SK-N-SH treated with all-trans-retinoic acid at 6 μM for 48 hours (cell line): ENCODE measurements around the gene IL12B.
"Not testable (repeated sequence)": the region's sequence is repeated elsewhere in the genome, so short reads cannot be mapped to it uniquely, and the experiment has no call there.

Experiments
- ATAC-seq: fragments of 200-7000 bp; cut with Tn5 transposase; 3 replicates; pipeline ENCODE4 v1.9.1; 2020; ENCODE audit warnings: mild to moderate bottlenecking, moderate library complexity
- ARNTL ChIP-seq: fragments of 450-650 bp; formaldehyde crosslinking; IDR thresholded peaks from 2 replicates; pipeline ENCODE4 v1.5.0; 2020; ENCODE audit warnings: low read depth, mild to moderate bottlenecking, moderate library complexity, borderline replicate concordance
- BACH2 ChIP-seq: fragments of 250-450 bp; sonication (Bioruptor Pico); IDR thresholded peaks from 2 replicates; pipeline ENCODE4 v1.9.0; 2021; ENCODE audit warnings: mild to moderate bottlenecking, borderline replicate concordance
- CSDC2 ChIP-seq: fragments of 250-450 bp; sonication (Bioruptor Pico); IDR thresholded peaks from 2 replicates; pipeline ENCODE4 v1.5.0; 2020; ENCODE audit warnings: mild to moderate bottlenecking, moderate library complexity
- ESRRG ChIP-seq: fragments of 250-450 bp; sonication (Bioruptor Pico); IDR thresholded peaks from 2 replicates; pipeline ENCODE4 v1.6.1; 2021; ENCODE audit warnings: mild to moderate bottlenecking
- GLIS3 ChIP-seq: fragments of 250-450 bp; sonication (Bioruptor Pico); IDR thresholded peaks from 2 replicates; pipeline ENCODE4 v1.5.0; 2020; ENCODE audit warnings: mild to moderate bottlenecking, moderate library complexity
- ISL1 ChIP-seq: fragments of 250-450 bp; sonication (Bioruptor Pico); IDR thresholded peaks from 2 replicates; pipeline ENCODE4 v2.1.2; 2022; ENCODE audit warnings: mild to moderate bottlenecking, moderate library complexity
- OSR1 ChIP-seq: fragments of 250-450 bp; sonication (Bioruptor Pico); IDR thresholded peaks from 2 replicates; pipeline ENCODE4 v1.8.0; 2022; ENCODE audit warnings: moderate library complexity, mild to moderate bottlenecking, inconsistent platforms
- PATZ1 ChIP-seq: fragments of 250-450 bp; sonication (Bioruptor Pico); IDR thresholded peaks from 2 replicates; pipeline ENCODE4 v1.8.0; 2020; ENCODE audit warnings: mild to moderate bottlenecking, moderate library complexity, borderline replicate concordance
- PPARA ChIP-seq: fragments of 250-450 bp; sonication (Bioruptor Pico); IDR thresholded peaks from 2 replicates; pipeline ENCODE4 v1.5.0; 2020; ENCODE audit warnings: mild to moderate bottlenecking, borderline replicate concordance
- RARB ChIP-seq: fragments of 250-450 bp; sonication (Bioruptor Pico); IDR thresholded peaks from 2 replicates; pipeline ENCODE4 v1.8.0; 2021; ENCODE audit warnings: mild to moderate bottlenecking, moderate library complexity
- SNAI2 ChIP-seq: fragments of 250-450 bp; sonication (Bioruptor Pico); IDR thresholded peaks from 2 replicates; pipeline ENCODE4 v1.5.0; 2020; ENCODE audit warnings: mild to moderate bottlenecking, moderate library complexity
- TCF4 ChIP-seq: fragments of 250-450 bp; sonication (Bioruptor Pico); IDR thresholded peaks from 2 replicates; pipeline ENCODE4 v1.8.0; 2021; ENCODE audit warnings: mild to moderate bottlenecking, moderate library complexity, borderline replicate concordance
- TOX ChIP-seq: fragments of 250-450 bp; sonication (Bioruptor Pico); IDR thresholded peaks from 2 replicates; pipeline ENCODE4 v1.8.0; 2021; ENCODE audit warnings: mild to moderate bottlenecking, moderate library complexity, borderline replicate concordance
- ZC3H10 ChIP-seq: fragments of 250-450 bp; sonication (Bioruptor Pico); IDR thresholded peaks from 2 replicates; pipeline ENCODE4 v1.5.1; 2021; ENCODE audit warnings: mild to moderate bottlenecking, moderate library complexity
- ZFP3 ChIP-seq: fragments of 250-450 bp; sonication (Bioruptor Pico); IDR thresholded peaks from 2 replicates; pipeline ENCODE4 v1.5.0; 2020; ENCODE audit warnings: mild to moderate bottlenecking, moderate library complexity
- ZNF565 ChIP-seq: fragments of 450-650 bp; formaldehyde crosslinking; conservative IDR thresholded peaks from 2 replicates; pipeline ENCODE4 v1.5.0; 2020; ENCODE audit warnings: low read depth, mild to moderate bottlenecking, moderate library complexity
- ZNF8 ChIP-seq: fragments of 450-650 bp; formaldehyde crosslinking; IDR thresholded peaks from 2 replicates; pipeline ENCODE4 v1.5.0; 2020; ENCODE audit warnings: mild to moderate bottlenecking, moderate library complexity
- TF ChIP-seq, protein P1 (sequence below): fragments of 250-450 bp; sonication (Bioruptor Pico); IDR thresholded peaks from 2 replicates; pipeline ENCODE4 v1.8.0; 2021; ENCODE audit warnings: low read depth, mild to moderate bottlenecking, moderate library complexity, borderline replicate concordance
- TF ChIP-seq, protein P2 (sequence below): fragments of 250-450 bp; sonication (Bioruptor Pico); IDR thresholded peaks from 2 replicates; pipeline ENCODE4 v1.5.1; 2020; ENCODE audit warnings: low read depth, mild to moderate bottlenecking, moderate library complexity
- TF ChIP-seq, protein P3 (sequence below): fragments of 250-450 bp; sonication (Bioruptor Pico); IDR thresholded peaks from 2 replicates; pipeline ENCODE4 v1.5.1; 2021; ENCODE audit warnings: mild to moderate bottlenecking, moderate library complexity
- TF ChIP-seq, protein P4 (sequence below): fragments of 250-450 bp; sonication (Bioruptor Pico); IDR thresholded peaks from 2 replicates; pipeline ENCODE4 v1.5.0; 2020; ENCODE audit warnings: mild to moderate bottlenecking, moderate library complexity

IL12B gene

GRCh38 chr5:159362220-159362619 lies 31.9 kb upstream of the IL12B start:
- no peak for ATAC-seq
- TF ChIP-seq RARB (CRISPR knock-in tag) (no peak), ZFP3 (CRISPR knock-in tag) (no peak), ESRRG (CRISPR knock-in tag) (no peak), OSR1 (no peak), ZC3H10 (CRISPR knock-in tag) (no peak), TOX (CRISPR knock-in tag) (no peak), GLIS3 (CRISPR knock-in tag) (no peak), ARNTL (no peak), TCF4 (CRISPR knock-in tag) (no peak), BACH2 (CRISPR knock-in tag) (no peak), ZNF8 (no peak), SNAI2 (CRISPR knock-in tag) (no peak), ZNF565 (CRISPR knock-in tag) (no peak)
- TF ChIP-seq, protein P1, sequence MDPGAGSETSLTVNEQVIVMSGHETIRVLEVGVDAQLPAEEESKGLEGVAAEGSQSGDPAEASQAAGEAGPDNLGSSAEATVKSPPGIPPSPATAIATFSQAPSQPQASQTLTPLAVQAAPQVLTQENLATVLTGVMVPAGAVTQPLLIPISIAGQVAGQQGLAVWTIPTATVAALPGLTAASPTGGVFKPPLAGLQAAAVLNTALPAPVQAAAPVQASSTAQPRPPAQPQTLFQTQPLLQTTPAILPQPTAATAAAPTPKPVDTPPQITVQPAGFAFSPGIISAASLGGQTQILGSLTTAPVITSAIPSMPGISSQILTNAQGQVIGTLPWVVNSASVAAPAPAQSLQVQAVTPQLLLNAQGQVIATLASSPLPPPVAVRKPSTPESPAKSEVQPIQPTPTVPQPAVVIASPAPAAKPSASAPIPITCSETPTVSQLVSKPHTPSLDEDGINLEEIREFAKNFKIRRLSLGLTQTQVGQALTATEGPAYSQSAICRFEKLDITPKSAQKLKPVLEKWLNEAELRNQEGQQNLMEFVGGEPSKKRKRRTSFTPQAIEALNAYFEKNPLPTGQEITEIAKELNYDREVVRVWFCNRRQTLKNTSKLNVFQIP (CRISPR knock-in tag), result no peak
- TF ChIP-seq, protein P2, sequence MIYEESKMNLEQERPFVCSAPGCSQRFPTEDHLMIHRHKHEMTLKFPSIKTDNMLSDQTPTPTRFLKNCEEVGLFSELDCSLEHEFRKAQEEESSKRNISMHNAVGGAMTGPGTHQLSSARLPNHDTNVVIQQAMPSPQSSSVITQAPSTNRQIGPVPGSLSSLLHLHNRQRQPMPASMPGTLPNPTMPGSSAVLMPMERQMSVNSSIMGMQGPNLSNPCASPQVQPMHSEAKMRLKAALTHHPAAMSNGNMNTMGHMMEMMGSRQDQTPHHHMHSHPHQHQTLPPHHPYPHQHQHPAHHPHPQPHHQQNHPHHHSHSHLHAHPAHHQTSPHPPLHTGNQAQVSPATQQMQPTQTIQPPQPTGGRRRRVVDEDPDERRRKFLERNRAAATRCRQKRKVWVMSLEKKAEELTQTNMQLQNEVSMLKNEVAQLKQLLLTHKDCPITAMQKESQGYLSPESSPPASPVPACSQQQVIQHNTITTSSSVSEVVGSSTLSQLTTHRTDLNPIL (CRISPR knock-in tag), result no peak
- TF ChIP-seq, protein P3, sequence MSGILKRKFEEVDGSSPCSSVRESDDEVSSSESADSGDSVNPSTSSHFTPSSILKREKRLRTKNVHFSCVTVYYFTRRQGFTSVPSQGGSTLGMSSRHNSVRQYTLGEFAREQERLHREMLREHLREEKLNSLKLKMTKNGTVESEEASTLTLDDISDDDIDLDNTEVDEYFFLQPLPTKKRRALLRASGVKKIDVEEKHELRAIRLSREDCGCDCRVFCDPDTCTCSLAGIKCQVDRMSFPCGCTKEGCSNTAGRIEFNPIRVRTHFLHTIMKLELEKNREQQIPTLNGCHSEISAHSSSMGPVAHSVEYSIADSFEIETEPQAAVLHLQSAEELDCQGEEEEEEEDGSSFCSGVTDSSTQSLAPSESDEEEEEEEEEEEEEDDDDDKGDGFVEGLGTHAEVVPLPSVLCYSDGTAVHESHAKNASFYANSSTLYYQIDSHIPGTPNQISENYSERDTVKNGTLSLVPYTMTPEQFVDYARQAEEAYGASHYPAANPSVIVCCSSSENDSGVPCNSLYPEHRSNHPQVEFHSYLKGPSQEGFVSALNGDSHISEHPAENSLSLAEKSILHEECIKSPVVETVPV, result no peak

GRCh38 chr5:159359871-159360270 lies 29.6 kb upstream of the IL12B start:
- ATAC-seq, result not testable (repeated sequence)

DNA sequence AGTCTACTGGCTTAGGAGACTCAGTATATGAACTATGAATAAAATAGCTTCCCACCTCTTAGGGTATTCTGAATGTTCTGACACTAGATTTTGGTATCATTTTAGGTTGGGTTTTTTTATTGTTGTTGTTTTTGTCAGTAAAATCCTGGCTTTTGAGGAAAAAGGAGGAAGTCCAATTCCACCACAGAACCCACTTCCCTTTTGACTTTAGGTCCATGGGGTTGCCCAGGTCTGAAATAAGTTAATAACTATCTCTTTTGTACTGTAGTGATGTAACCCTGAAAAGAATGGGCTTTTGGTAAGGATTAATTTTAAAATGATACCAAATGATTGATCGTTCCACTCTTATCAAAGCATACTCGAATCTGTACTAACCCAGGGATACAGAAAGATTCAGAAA lies 29.1 kb upstream of the IL12B start:
- TF ChIP-seq CSDC2 (CRISPR knock-in tag) (no peak), ZFP3 (CRISPR knock-in tag) (no peak), SNAI2 (CRISPR knock-in tag) (no peak), TCF4 (CRISPR knock-in tag) (no peak), ZNF565 (CRISPR knock-in tag) (no peak), ARNTL (no peak), PATZ1 (CRISPR knock-in tag) (no peak), ESRRG (CRISPR knock-in tag) (no peak), PPARA (no peak), GLIS3 (CRISPR knock-in tag) (no peak), ZNF8 (no peak), BACH2 (CRISPR knock-in tag) (no peak), ISL1 (CRISPR knock-in tag) (no peak), ZC3H10 (CRISPR knock-in tag) (no peak)
- TF ChIP-seq, protein P1 (CRISPR knock-in tag), result no peak
- TF ChIP-seq, protein P4, sequence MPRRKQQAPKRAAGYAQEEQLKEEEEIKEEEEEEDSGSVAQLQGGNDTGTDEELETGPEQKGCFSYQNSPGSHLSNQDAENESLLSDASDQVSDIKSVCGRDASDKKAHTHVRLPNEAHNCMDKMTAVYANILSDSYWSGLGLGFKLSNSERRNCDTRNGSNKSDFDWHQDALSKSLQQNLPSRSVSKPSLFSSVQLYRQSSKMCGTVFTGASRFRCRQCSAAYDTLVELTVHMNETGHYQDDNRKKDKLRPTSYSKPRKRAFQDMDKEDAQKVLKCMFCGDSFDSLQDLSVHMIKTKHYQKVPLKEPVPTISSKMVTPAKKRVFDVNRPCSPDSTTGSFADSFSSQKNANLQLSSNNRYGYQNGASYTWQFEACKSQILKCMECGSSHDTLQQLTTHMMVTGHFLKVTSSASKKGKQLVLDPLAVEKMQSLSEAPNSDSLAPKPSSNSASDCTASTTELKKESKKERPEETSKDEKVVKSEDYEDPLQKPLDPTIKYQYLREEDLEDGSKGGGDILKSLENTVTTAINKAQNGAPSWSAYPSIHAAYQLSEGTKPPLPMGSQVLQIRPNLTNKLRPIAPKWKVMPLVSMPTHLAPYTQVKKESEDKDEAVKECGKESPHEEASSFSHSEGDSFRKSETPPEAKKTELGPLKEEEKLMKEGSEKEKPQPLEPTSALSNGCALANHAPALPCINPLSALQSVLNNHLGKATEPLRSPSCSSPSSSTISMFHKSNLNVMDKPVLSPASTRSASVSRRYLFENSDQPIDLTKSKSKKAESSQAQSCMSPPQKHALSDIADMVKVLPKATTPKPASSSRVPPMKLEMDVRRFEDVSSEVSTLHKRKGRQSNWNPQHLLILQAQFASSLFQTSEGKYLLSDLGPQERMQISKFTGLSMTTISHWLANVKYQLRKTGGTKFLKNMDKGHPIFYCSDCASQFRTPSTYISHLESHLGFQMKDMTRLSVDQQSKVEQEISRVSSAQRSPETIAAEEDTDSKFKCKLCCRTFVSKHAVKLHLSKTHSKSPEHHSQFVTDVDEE, result no peak
- TF ChIP-seq, protein P2 (CRISPR knock-in tag), result no peak
- ATAC-seq, result no peak
